ENCODE measurements around the gene INPPL1. TPM values are rescaled to one million over a fixed set of nuclear protein-coding genes. Genes with fewer than 3 reads are reported as not detected.

Gene INPPL1
- total and polyA plus RNA-seq, 2 donors (not counting 3 experiments of a cell fraction or from before 2014, with no cell fraction given): 125 to 184 TPM

DNA sequence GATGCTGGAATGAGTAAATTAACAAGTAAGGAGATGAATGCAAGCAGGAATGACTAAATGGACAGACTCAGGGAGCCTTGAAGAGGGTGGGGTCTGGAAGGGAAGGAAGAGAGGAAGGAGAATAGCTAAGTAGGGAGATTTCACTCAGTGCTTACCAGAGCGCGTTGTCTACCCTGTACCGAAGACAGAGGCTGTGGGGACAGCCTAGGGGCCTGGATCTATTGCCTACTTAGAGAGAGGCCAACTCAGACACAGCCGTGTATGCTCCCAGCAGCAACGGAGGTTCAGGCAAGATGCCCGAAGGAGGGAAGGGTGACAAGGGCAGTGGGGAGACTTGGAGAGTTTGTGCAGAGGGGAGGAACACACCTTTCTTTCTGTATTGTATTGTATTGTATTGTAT lies 7.9 kb upstream of the INPPL1 start, which contains the start of gene FOLR2:
Gene FOLR2, plus strand, starts transcription at position 157 of the 400 bp plus-strand sequence. CDS start 1,791 bp downstream, outside the sequence.
- Histone ChIP-seq H3K4me1 (ENCODE audit: control insufficient read depth, extremely low read depth, insufficient read depth, low read length) (no peaks in the 10 kb centered on the region), H3K9me3 (replicated peaks; ENCODE audit: control insufficient read depth, insufficient read depth, low read length) (no peaks in the 10 kb centered on the region), H4K20me1 (replicated peaks; ENCODE audit: control insufficient read depth, extremely low read depth, insufficient read depth, low read length) (no peaks in the 10 kb centered on the region), H3K79me2 (ENCODE audit: control insufficient read depth, insufficient read depth, low read length) (no peaks in the 10 kb centered on the region), H3K27ac (ENCODE audit: insufficient read depth, low read depth, low read length) (no peak within 1 kb of the TSS), H3K4me3 (replicated peaks in 1 of 3; ENCODE audit: insufficient read depth in 1 of 3, low read depth in 1 of 3, low read length in 3 of 3) (no peak within 1 kb of the TSS), H3K36me3 (ENCODE audit: control insufficient read depth in 2 of 2, extremely low read depth in 1 of 2, insufficient read depth in 2 of 2, low read length in 2 of 2) (no peaks in the 10 kb centered on the region), H3K9me1 (replicated peaks; ENCODE audit: control insufficient read depth, extremely low read depth, insufficient read depth, low read length) (no peaks in the 10 kb centered on the region), H3K27me3 (ENCODE audit: control insufficient read depth in 2 of 2, insufficient read depth in 2 of 2, low read length in 2 of 2) (peaks cover 28 to 35% of the 10 kb centered on the region in 2 experiments), H3K9ac (replicated peaks; ENCODE audit: extremely low read depth, insufficient read depth, low read length) (no peak within 1 kb of the TSS), H3K4me2 (ENCODE audit: insufficient read depth, low read length) (no peak within 1 kb of the TSS), H2AFZ (ENCODE audit: low read depth, low read length) (no peak within 1 kb of the TSS)
- DNase-seq (ENCODE audit: low read depth, low spot score): no peak
- no peak for FAIRE-seq
- dilution Hi-C loops (cut with MboI; ENCODE audit: extremely low pct_ligation_motif_present, low sequenced_read_pairs) (no loop called here), intact Hi-C loops (cut with micrococcal nuclease) (no loop called here)
- BruUV-seq (replicated peaks): no TSS peak
- ChIA-PET POLR2A (no interaction called here), CTCF (no interaction called here)
- no peak for TF ChIP-seq EZH2 (IDR thresholded peaks at IDR 0.05; ENCODE audit: borderline replicate concordance, low read depth, low read length, severe bottlenecking)
- TF ChIP-seq, protein P1, sequence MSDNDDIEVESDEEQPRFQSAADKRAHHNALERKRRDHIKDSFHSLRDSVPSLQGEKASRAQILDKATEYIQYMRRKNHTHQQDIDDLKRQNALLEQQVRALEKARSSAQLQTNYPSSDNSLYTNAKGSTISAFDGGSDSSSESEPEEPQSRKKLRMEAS (IDR thresholded peaks at IDR 0.05; ENCODE audit: insufficient read depth, insufficient read length): no peak
- TF ChIP-seq MYC (IDR thresholded peaks at IDR 0.05; ENCODE audit: low read depth, low read length): no peak
- TF ChIP-seq POLR2AphosphoS5 (IDR thresholded peaks at IDR 0.05; ENCODE audit: insufficient read depth, low read depth, low read length): no peak
- no peak for TF ChIP-seq JUN (IDR thresholded peaks at IDR 0.05; ENCODE audit: borderline replicate concordance, insufficient read depth, insufficient read length, low read depth)
- TF ChIP-seq GATA2 (IDR thresholded peaks at IDR 0.05; ENCODE audit: insufficient read depth, insufficient read length, low read depth, low read length): no peak
- no peak for TF ChIP-seq FOS (IDR thresholded peaks at IDR 0.05; ENCODE audit: borderline replicate concordance, insufficient read depth, low read length)
- TF ChIP-seq, protein P2, sequence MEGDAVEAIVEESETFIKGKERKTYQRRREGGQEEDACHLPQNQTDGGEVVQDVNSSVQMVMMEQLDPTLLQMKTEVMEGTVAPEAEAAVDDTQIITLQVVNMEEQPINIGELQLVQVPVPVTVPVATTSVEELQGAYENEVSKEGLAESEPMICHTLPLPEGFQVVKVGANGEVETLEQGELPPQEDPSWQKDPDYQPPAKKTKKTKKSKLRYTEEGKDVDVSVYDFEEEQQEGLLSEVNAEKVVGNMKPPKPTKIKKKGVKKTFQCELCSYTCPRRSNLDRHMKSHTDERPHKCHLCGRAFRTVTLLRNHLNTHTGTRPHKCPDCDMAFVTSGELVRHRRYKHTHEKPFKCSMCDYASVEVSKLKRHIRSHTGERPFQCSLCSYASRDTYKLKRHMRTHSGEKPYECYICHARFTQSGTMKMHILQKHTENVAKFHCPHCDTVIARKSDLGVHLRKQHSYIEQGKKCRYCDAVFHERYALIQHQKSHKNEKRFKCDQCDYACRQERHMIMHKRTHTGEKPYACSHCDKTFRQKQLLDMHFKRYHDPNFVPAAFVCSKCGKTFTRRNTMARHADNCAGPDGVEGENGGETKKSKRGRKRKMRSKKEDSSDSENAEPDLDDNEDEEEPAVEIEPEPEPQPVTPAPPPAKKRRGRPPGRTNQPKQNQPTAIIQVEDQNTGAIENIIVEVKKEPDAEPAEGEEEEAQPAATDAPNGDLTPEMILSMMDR (IDR thresholded peaks at IDR 0.05; ENCODE audit: extremely low read depth in 1 of 2, insufficient read depth in 1 of 2, low read depth in 1 of 2, low read length in 2 of 2): no peak

Measured in endothelial cell of umbilical vein (primary cell).